ENCODE measurements around the gene RECK. TPM values are rescaled to one million over a fixed set of nuclear protein-coding genes. Genes with fewer than 3 reads are reported as not detected.
A peak's percentile ranks its signal among the peaks of the same experiment; 100 is the strongest.

Gene RECK
- polyA plus RNA-seq, 1 experiment: 112 TPM

- Histone ChIP-seq H3K9me3 (ENCODE audit: control insufficient read depth, insufficient read depth, low read length) (peaks cover 4% of the 10 kb centered on the region), H3K27ac (ENCODE audit: low read depth, low read length) (peak overlapping the region; percentile 21), H3K27me3 (ENCODE audit: control insufficient read depth, insufficient read depth, low read length) (no peaks in the 10 kb centered on the region), H3K4me3 (ENCODE audit: low read depth, low read length) (no peak overlapping the region)
- ChIA-PET POLR2A (interaction anchor here (0.9 kb wide), 1 partner anchor 115 kb away, joined by 6 read pairs; no protein-coding TSS in a partner anchor), CTCF (interaction anchor here (0.6 to 1.5 kb wide), 2 partner anchors 19 to 195 kb away, joined by 3 to 4 read pairs; no protein-coding TSS in a partner anchor)
- no peak for DNase-seq (ENCODE audit: low read depth, low spot score)
- TF ChIP-seq CTCF (IDR thresholded peaks at IDR 0.05; ENCODE audit: low read depth, low read length): no peak
These were observed 110.9 kb downstream of the RECK start for GRCh38 chr9:36147441-36148175.

DNA sequence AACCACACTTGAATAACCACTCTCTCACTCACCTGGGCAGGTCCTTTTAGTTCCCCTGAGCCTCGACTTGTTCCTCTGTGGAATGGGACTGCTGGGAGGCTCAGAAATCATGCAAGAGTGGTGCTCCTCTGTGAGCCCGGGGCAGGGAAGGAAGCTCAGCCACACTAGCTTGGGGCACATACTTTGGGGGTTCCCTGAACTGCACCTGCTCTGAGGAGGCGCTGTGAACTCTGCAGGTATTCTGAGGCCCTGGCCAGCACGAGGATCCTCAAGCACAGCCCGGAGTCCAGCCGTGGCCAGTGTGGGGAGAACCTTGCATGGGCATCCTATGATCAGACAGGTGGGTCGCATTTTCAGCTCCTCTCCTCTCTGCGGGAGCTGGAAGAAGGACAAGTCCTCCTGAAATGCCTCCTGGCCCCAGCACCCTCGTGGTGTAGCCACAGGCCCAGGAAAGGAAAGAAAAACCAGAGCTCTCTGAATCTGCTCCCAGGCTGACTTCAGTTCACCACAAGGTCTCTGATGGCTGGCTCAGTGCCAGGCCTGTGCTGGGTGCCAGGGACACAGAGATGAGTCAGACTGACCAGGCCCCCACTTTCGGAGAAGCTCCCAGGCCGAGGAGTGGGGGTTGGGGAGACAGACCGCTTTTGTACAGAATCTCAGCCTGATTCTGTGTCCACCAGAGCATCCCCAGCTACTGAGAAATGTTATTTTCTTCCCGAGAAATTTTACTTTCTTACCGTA, 111.8 kb downstream of the RECK start:
- Histone ChIP-seq H3K9me3 (ENCODE audit: control insufficient read depth, insufficient read depth, low read length) (peaks cover 4% of the 10 kb centered on the region), H3K27ac (ENCODE audit: low read depth, low read length) (peak overlapping the region; percentile 70), H3K4me3 (ENCODE audit: low read depth, low read length) (peak overlapping the region; percentile 7; the same call in 1 of the 2 replicates), H3K27me3 (ENCODE audit: control insufficient read depth, insufficient read depth, low read length) (no peaks in the 10 kb centered on the region)
- DNase-seq (ENCODE audit: low read depth, low spot score): peak; percentile 92
- ChIA-PET POLR2A (interaction anchor here (0.5 to 1.5 kb wide), 10 partner anchors 8 to 119 kb away, joined by 3 to 14 read pairs (median 6); partner anchors contain the start of genes CLTA, GLIPR2 and RECK), CTCF (interaction anchor here (0.8 to 1.8 kb wide), 7 partner anchors 11 to 193 kb away, joined by 3 to 11 read pairs (median 5); partner anchors contain the start of gene CLTA)
- no peak for TF ChIP-seq CTCF (IDR thresholded peaks at IDR 0.05; ENCODE audit: low read depth, low read length)

DNA sequence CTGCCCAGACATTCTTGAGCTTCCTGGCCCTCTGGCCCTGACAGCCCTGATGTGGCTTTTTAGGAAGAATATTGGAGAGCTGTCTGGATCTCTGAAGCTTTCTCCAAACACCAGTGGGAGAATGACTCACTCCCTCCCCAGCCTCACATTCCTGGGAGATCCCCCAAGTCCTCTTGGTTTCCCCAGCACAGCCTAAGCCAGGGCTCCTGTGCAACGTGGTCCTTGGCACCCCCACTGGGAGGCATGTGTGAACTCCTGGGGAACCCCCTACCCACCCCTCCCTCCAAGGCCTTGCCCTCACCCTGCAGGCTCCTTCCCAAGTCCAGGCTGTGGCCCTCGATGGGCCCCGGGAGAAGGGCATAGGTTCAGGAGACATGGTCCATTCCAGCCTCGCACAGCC, 112.5 kb downstream of the RECK start:
- ChIA-PET POLR2A (interaction anchor here (0.9 to 1.5 kb wide), 9 partner anchors 9 to 120 kb away, joined by 3 to 14 read pairs (median 5); partner anchors contain the start of genes CLTA, GLIPR2 and RECK), CTCF (interaction anchor here (0.8 to 1.8 kb wide), 7 partner anchors 10 to 194 kb away, joined by 3 to 11 read pairs (median 5); partner anchors contain the start of gene CLTA)
- H3K27ac ChIP-seq (ENCODE audit: low read depth, low read length): peak overlapping the region; percentile 57
- no peak for DNase-seq (ENCODE audit: low read depth, low spot score)
- peaks cover 4% of the 10 kb centered on the region for H3K9me3 ChIP-seq (ENCODE audit: control insufficient read depth, insufficient read depth, low read length)
- no peaks in the 10 kb centered on the region for H3K27me3 ChIP-seq (ENCODE audit: control insufficient read depth, insufficient read depth, low read length)
- no peak overlapping the region for H3K4me3 ChIP-seq (ENCODE audit: low read depth, low read length)
- no peak for TF ChIP-seq CTCF (IDR thresholded peaks at IDR 0.05; ENCODE audit: low read depth, low read length)

DNA sequence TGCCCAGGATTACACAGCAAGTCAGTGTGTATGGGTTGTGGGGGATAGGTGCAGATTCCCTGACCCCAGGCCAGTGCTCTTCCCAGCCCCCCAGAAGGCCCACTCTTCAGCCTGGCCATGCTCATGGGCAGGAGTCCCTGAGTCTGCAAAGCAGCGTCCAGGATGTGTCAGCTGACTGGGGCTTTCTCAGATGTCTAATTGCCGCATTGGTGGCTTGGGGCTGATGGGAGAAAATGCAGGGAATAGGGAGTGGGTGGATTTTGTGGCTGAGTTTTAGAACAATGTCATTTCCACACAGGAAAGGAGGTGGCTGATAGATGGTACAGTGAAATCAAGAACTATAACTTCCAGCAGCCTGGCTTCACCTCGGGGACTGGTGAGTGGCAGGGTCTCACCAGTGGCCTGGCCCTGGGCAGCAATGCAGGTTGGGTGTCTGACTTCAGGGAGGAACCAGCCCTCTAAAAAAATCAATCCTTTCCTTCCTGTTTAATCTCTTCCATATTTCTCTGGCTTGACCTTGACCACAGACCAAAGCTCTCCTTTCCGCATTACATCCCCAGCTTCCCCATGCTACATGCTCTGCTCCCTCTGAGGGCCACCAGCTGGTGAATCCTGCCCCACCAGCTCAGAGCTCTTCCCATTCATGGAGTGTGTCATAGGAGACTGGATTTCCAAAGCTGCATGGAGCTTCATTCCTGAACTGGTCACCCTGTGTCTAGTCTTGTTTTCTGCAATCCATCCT, 114.0 kb downstream of the RECK start:
- no peak for TF ChIP-seq CTCF (IDR thresholded peaks at IDR 0.05; ENCODE audit: low read depth, low read length)
- ChIA-PET CTCF (interaction anchor here (0.6 to 1.7 kb wide), 2 partner anchors 16 to 195 kb away, joined by 3 to 6 read pairs; no protein-coding TSS in a partner anchor), POLR2A (interaction anchor here (1.7 kb wide), 1 partner anchor 13 kb away, joined by 6 read pairs; no protein-coding TSS in a partner anchor)
- Histone ChIP-seq H3K27ac (ENCODE audit: low read depth, low read length) (no peak overlapping the region), H3K27me3 (ENCODE audit: control insufficient read depth, insufficient read depth, low read length) (no peaks in the 10 kb centered on the region), H3K9me3 (ENCODE audit: control insufficient read depth, insufficient read depth, low read length) (peaks cover 3% of the 10 kb centered on the region), H3K4me3 (ENCODE audit: low read depth, low read length) (no peak overlapping the region)
- DNase-seq (ENCODE audit: low read depth, low spot score): no peak

All from AG04450 (cell line).